IMR-90 (cell line): ENCODE data around the gene YPEL2. TPM values are rescaled to one million over a fixed set of nuclear protein-coding genes. Genes with fewer than 3 reads are reported as not detected.

Experiments
- ATAC-seq: fragments of 200-7000 bp; cut with Tn5 transposase; 2 replicates; pipeline ENCODE4 v1.9.1; 2020; ENCODE audit warnings: low read depth, mild to moderate bottlenecking, moderate library complexity
- BruUV-seq: library from RNA; stranded (reverse); fragments of 400-500 nt; replicated peaks from 2 replicates; lab custom pipeline; 2021; lab: Mats Ljungman, UMichigan
- CTCF ChIA-PET: fragments of 300-600 bp; formaldehyde crosslinking; extraction: SDS; loops from one replicate; lab custom pipeline; 2021; ENCODE audit warnings: antibody characterized with exemption; lab: Yijun Ruan, JAX
- POLR2A ChIA-PET: fragments of 300-600 bp; sonication (Branson Sonifier 250); formaldehyde crosslinking; loops from one replicate; lab custom pipeline; 2022; ENCODE audit warnings: antibody characterized with exemption; ENCODE audit not compliant: unreplicated experiment; lab: Charles Lee
- DNase-seq: peaks from one replicate; pipeline ENCODE4 v3.0.0; 2013
- H2AFZ ChIP-seq: replicated peaks from 2 replicates; pipeline ENCODE3; 2013; ENCODE audit warnings: low read length, mild to moderate bottlenecking; ENCODE audit not compliant: poor library complexity
- H2AK5ac ChIP-seq: 2 replicates; pipeline ENCODE4 v1.6.1; 2013; ENCODE audit warnings: low read depth, low read length, inconsistent platforms
- H2AK9ac ChIP-seq: replicated peaks from 2 replicates; pipeline ENCODE3; 2013; ENCODE audit warnings: mild to moderate bottlenecking, low read depth, low read length, moderate library complexity; ENCODE audit not compliant: poor library complexity
- H2BK120ac ChIP-seq: 2 replicates; pipeline ENCODE4 v1.6.1; 2013; ENCODE audit warnings: low read depth, low read length, inconsistent platforms
- H2BK15ac ChIP-seq: 3 replicates; pipeline ENCODE4 v1.6.1; 2013; ENCODE audit warnings: low read depth, low read length, inconsistent platforms
- H2BK20ac ChIP-seq: 2 replicates; pipeline ENCODE4 v1.6.1; 2013; ENCODE audit warnings: low read depth, mild to moderate bottlenecking, inconsistent platforms, low read length, moderate library complexity
- H2BK5ac ChIP-seq: 2 replicates; pipeline ENCODE4 v1.6.1; 2013; ENCODE audit warnings: mild to moderate bottlenecking, low read depth, low read length, inconsistent platforms; ENCODE audit not compliant: poor library complexity, severe bottlenecking
- H3K14ac ChIP-seq: replicated peaks from 2 replicates; pipeline ENCODE4 v1.6.1; 2013; ENCODE audit warnings: low read depth, low read length, inconsistent platforms
- H3K18ac ChIP-seq: 2 replicates; pipeline ENCODE4 v1.6.1; 2013; ENCODE audit warnings: low read depth, low read length, control low read depth
- H3K23ac ChIP-seq: 2 replicates; pipeline ENCODE4 v1.6.1; 2013; ENCODE audit warnings: low read depth, low read length, inconsistent platforms
- H3K27ac ChIP-seq: 2 replicates; pipeline ENCODE4 v1.5.1; 2013; ENCODE audit warnings: mild to moderate bottlenecking, control low read depth, low read length; ENCODE audit not compliant: insufficient read depth
- H3K27me3 ChIP-seq: 2 replicates; pipeline ENCODE4 v1.6.1; 2013; ENCODE audit warnings: low read length; ENCODE audit not compliant: control insufficient read depth, insufficient read depth
- H3K36me3 ChIP-seq: 2 replicates; pipeline ENCODE4 v1.6.1; 2013; ENCODE audit warnings: low read length, mixed read lengths; ENCODE audit not compliant: control insufficient read depth, insufficient read depth
- H3K4ac ChIP-seq: 2 replicates; pipeline ENCODE4 v1.6.1; 2013; ENCODE audit warnings: low read depth, low read length, inconsistent platforms
- H3K4me1 ChIP-seq: 2 replicates; pipeline ENCODE4 v1.6.1; 2013; ENCODE audit warnings: low read length, mixed read lengths; ENCODE audit not compliant: control insufficient read depth, insufficient read depth
- H3K4me2 ChIP-seq: 2 replicates; pipeline ENCODE4 v1.6.1; 2013; ENCODE audit warnings: low read depth, mild to moderate bottlenecking, control low read depth, low read length, moderate library complexity
- H3K4me3 ChIP-seq: 2 replicates; pipeline ENCODE4 v1.5.1; 2013; ENCODE audit warnings: low read depth, mild to moderate bottlenecking, control low read depth, low read length, moderate library complexity; ENCODE audit not compliant: insufficient read depth
- H3K56ac ChIP-seq: 2 replicates; pipeline ENCODE4 v1.6.1; 2013; ENCODE audit warnings: low read length, inconsistent platforms; ENCODE audit not compliant: insufficient read depth; ENCODE audit errors: extremely low read depth
- H3K79me1 ChIP-seq, 2 experiments: 2 replicates each; pipeline ENCODE4 v1.6.1; 2013; ENCODE audit warnings: low read length in 2 of 2, inconsistent platforms in 1 of 2, low read depth in 1 of 2
- H3K9ac ChIP-seq: 2 replicates; pipeline ENCODE4 v1.6.1; 2013; ENCODE audit warnings: low read depth, low read length, control low read depth
- H3K9me1 ChIP-seq: 2 replicates; pipeline ENCODE4 v1.6.1; 2013; ENCODE audit warnings: low read length, inconsistent platforms; ENCODE audit not compliant: insufficient read depth
- H3K9me3 ChIP-seq: 2 replicates; pipeline ENCODE4 v1.6.1; 2013; ENCODE audit warnings: low read length; ENCODE audit not compliant: control insufficient read depth, insufficient read depth
- H4K20me1 ChIP-seq: 2 replicates; pipeline ENCODE4 v1.6.1; 2013; ENCODE audit warnings: low read length, inconsistent platforms; ENCODE audit not compliant: insufficient read depth
- H4K5ac ChIP-seq: 2 replicates; pipeline ENCODE4 v1.6.1; 2013; ENCODE audit warnings: mild to moderate bottlenecking, low read depth, low read length, control low read depth
- H4K8ac ChIP-seq, 2 experiments: 2 replicates each; pipeline ENCODE4 v1.6.1; 2013; ENCODE audit warnings: low read depth in 2 of 2, low read length in 2 of 2, control low read depth in 1 of 2, inconsistent platforms in 1 of 2
- H4K91ac ChIP-seq: 2 replicates; pipeline ENCODE4 v1.6.1; 2013; ENCODE audit warnings: low read depth, low read length, inconsistent platforms; ENCODE audit not compliant: insufficient read depth
- BHLHE40 ChIP-seq: fragments of 150-350 bp; IDR thresholded peaks from 2 replicates; pipeline ENCODE4 v1.6.1; 2016; ENCODE audit warnings: mild to moderate bottlenecking, low read depth, low read length
- CEBPB ChIP-seq: IDR thresholded peaks from 2 replicates; pipeline ENCODE4 v1.6.1; 2012; ENCODE audit warnings: low read depth, low read length, improper control_type of control experiment
- CHD1 ChIP-seq: IDR thresholded peaks from 2 replicates; pipeline ENCODE4 v1.6.1; 2012; ENCODE audit warnings: low read depth, low read length, improper control_type of control experiment
- FOS ChIP-seq: fragments of 150-350 bp; IDR thresholded peaks from 2 replicates; pipeline ENCODE4 v1.6.1; 2016; ENCODE audit warnings: low read depth, low read length
- MAFK ChIP-seq: IDR thresholded peaks from 2 replicates; pipeline ENCODE4 v1.6.1; 2012; ENCODE audit warnings: low read depth, low read length, improper control_type of control experiment
- MAZ ChIP-seq: IDR thresholded peaks from 2 replicates; pipeline ENCODE4 v1.6.1; 2012; ENCODE audit warnings: low read depth, mild to moderate bottlenecking, low read length, improper control_type of control experiment, moderate library complexity, borderline replicate concordance
- MXI1 ChIP-seq: IDR thresholded peaks from 2 replicates; pipeline ENCODE4 v1.6.1; 2012; ENCODE audit warnings: low read depth, mild to moderate bottlenecking, low read length, moderate library complexity, borderline replicate concordance
- NFE2L2 ChIP-seq: fragments of 150-350 bp; IDR thresholded peaks from 2 replicates; pipeline ENCODE4 v1.6.1; 2016; ENCODE audit warnings: low read depth, mild to moderate bottlenecking, low read length
- POLR2A ChIP-seq: IDR thresholded peaks from 2 replicates; pipeline ENCODE4 v1.6.1; 2012; ENCODE audit warnings: mild to moderate bottlenecking, low read depth, low read length
- RAD21 ChIP-seq: IDR thresholded peaks from 2 replicates; pipeline ENCODE4 v1.6.1; 2012; ENCODE audit warnings: low read length, improper control_type of control experiment
- RCOR1 ChIP-seq: IDR thresholded peaks from 2 replicates; pipeline ENCODE4 v1.6.1; 2012; ENCODE audit warnings: mild to moderate bottlenecking, low read length, improper control_type of control experiment; ENCODE audit not compliant: insufficient replicate concordance
- RFX5 ChIP-seq: IDR thresholded peaks from 2 replicates; pipeline ENCODE4 v1.8.0; 2012; ENCODE audit warnings: low read depth, mild to moderate bottlenecking, low read length, moderate library complexity
- SMC3 ChIP-seq: fragments of 150-350 bp; IDR thresholded peaks from 2 replicates; pipeline ENCODE4 v1.6.1; 2016; ENCODE audit warnings: low read depth, mild to moderate bottlenecking, antibody characterized with exemption, low read length, moderate library complexity
- WGBS, 2 experiments: methylation state at CpG; one replicate each; pipeline versions ENCODE4 v1.1.5 to v1.1.7; 2013; ENCODE audit warnings: missing lambda C conversion rate in 2 of 2; ENCODE audit not compliant: insufficient read length in 1 of 2; ENCODE audit errors: extremely low coverage in 2 of 2; 5-methylcytosine and 5-hydroxymethylcytosine counted together
- dilution Hi-C: fragments of 300-500 bp; cut with HindIII; formaldehyde crosslinking; loops from one replicate; pipeline ENCODE4 v1.14.3; 2018; ENCODE audit warnings: low sequenced_read_pairs; ENCODE audit not compliant: unreplicated experiment
- in situ Hi-C: fragments of 300-500 bp; cut with MboI; formaldehyde crosslinking; loops from 3 replicates; pipeline ENCODE4 v1.14.3; 2019; ENCODE audit warnings: low sequenced_read_pairs, inconsistent platforms, mixed read lengths
- intact Hi-C: fragments of 100-400 bp; cut with micrococcal nuclease; formaldehyde crosslinking; loops from 2 replicates; pipeline ENCODE4 v1.10.0; 2022
- polyA plus RNA-seq, 3 experiments: library from polyadenylated mRNA; depleted of rRNA; stranded (reverse); fragments of >200 nt; gene quantifications; 2 replicates each; pipeline ENCODE4 v1.2.3, GENCODE V29; 2012; ENCODE audit warnings: low replicate concordance in 1 of 3
- total RNA-seq: library from RNA; depleted of rRNA; stranded (reverse); fragments of >200 nt; gene quantifications from 2 replicates; pipeline ENCODE4 v1.2.3, GENCODE V29; 2012
- TF ChIP-seq, protein P1 (sequence below): fragments of 150-350 bp; IDR thresholded peaks from 2 replicates; pipeline ENCODE4 v1.6.1; 2016; ENCODE audit warnings: low read depth, mild to moderate bottlenecking, low read length, moderate library complexity, borderline replicate concordance
- TF ChIP-seq, protein P2 (sequence below): fragments of 150-350 bp; IDR thresholded peaks from 2 replicates; pipeline ENCODE4 v1.6.1; 2017; ENCODE audit warnings: mild to moderate bottlenecking, antibody characterized with exemption, low read length, low read depth
- TF ChIP-seq, protein P3 (sequence below): conservative IDR thresholded peaks from 2 replicates; pipeline ENCODE4 v1.5.1; 2012; ENCODE audit warnings: mild to moderate bottlenecking, low read depth, low read length, improper control_type of control experiment

Gene YPEL2
- total and polyA plus RNA-seq, 2 of the 4 experiments (the other 2 are of a cell fraction): 2.3 to 3.4 TPM

DNA sequence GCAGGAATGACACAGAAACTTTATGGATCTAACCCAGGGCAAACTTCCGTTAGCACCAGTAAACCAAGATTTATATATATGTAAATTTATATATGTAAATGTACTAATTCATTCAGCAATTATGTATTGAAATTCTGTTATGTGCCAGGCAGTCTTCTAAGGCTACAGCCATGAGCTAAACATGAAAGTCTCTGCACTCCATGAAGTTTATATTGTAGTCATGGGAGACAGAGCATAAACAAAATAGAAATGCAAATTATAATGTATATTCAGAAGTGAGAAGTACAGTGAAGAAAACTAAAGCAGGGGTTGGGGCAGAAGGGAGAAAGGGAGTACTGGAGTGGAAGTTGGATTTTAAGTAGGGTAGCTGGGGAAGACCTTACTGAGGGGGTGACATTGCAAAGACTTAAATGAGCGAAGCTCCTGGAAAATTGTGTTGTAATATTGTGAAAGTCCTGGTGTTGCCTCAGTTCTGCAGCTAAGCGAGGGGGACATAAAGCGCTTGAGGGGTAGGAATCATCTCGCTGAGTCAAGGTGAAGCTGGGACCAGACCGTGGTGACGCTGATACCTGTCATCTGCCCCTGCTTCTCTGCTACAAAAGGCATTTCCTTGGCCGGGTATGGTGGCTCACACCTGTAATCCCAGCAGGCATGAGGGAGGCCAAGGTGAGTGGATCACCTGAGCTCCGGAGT is 64.8 kb downstream of the YPEL2 start:
- Histone ChIP-seq H3K18ac (no peak overlapping the region), H3K56ac (no peak overlapping the region), H3K23ac (no peak overlapping the region), H3K4me1 (no peaks in the 10 kb centered on the region), H3K9me3 (no peaks in the 10 kb centered on the region), H2AFZ (no peak overlapping the region), H3K9me1 (no peaks in the 10 kb centered on the region), H4K20me1 (no peaks in the 10 kb centered on the region), H3K4me2 (no peak overlapping the region), H2AK5ac (no peak overlapping the region), H2BK20ac (no peak overlapping the region), H3K4me3 (no peak overlapping the region), H2BK5ac (no peak overlapping the region), H3K9ac (no peak overlapping the region), H2BK15ac (no peak overlapping the region), H4K8ac (no peak overlapping the region), H2AK9ac (no peak overlapping the region), H3K27ac (no peak overlapping the region), H4K91ac (no peak overlapping the region), H3K79me1 (no peaks in the 10 kb centered on the region), H3K4ac (no peak overlapping the region), H3K27me3 (no peaks in the 10 kb centered on the region), H3K36me3 (peaks cover 5% of the 10 kb centered on the region; the same call in 1 of the 2 replicates), H3K14ac (no peak overlapping the region), H4K5ac (no peak overlapping the region), H2BK120ac (no peak overlapping the region)
- CTCF ChIA-PET: no interaction called here
- DNase-seq: no peak
- in situ Hi-C loops: no loop called here
- POLR2A ChIA-PET: no interaction called here
- intact Hi-C loops: no loop called here
- ATAC-seq: no peak
- WGBS, 2 experiments: 100% methylated on average over 3 of the region's 9 CpGs; no CpG with 5 or more reads in 1 of the 2 experiments
- TF ChIP-seq CHD1: no peak
- TF ChIP-seq RFX5: no peak
- TF ChIP-seq FOS: no peak
- TF ChIP-seq RCOR1: no peak
- no peak for TF ChIP-seq RAD21
- no peak for TF ChIP-seq BHLHE40
- no peak for TF ChIP-seq CEBPB
- no peak for TF ChIP-seq POLR2A
- no peak for TF ChIP-seq MXI1
- no peak for TF ChIP-seq MAZ
- no peak for TF ChIP-seq MAFK
- TF ChIP-seq, protein P1, sequence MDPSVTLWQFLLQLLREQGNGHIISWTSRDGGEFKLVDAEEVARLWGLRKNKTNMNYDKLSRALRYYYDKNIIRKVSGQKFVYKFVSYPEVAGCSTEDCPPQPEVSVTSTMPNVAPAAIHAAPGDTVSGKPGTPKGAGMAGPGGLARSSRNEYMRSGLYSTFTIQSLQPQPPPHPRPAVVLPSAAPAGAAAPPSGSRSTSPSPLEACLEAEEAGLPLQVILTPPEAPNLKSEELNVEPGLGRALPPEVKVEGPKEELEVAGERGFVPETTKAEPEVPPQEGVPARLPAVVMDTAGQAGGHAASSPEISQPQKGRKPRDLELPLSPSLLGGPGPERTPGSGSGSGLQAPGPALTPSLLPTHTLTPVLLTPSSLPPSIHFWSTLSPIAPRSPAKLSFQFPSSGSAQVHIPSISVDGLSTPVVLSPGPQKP: no peak
- TF ChIP-seq SMC3: no peak
- TF ChIP-seq, protein P2, sequence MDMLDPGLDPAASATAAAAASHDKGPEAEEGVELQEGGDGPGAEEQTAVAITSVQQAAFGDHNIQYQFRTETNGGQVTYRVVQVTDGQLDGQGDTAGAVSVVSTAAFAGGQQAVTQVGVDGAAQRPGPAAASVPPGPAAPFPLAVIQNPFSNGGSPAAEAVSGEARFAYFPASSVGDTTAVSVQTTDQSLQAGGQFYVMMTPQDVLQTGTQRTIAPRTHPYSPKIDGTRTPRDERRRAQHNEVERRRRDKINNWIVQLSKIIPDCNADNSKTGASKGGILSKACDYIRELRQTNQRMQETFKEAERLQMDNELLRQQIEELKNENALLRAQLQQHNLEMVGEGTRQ: no peak
- TF ChIP-seq, protein P3, sequence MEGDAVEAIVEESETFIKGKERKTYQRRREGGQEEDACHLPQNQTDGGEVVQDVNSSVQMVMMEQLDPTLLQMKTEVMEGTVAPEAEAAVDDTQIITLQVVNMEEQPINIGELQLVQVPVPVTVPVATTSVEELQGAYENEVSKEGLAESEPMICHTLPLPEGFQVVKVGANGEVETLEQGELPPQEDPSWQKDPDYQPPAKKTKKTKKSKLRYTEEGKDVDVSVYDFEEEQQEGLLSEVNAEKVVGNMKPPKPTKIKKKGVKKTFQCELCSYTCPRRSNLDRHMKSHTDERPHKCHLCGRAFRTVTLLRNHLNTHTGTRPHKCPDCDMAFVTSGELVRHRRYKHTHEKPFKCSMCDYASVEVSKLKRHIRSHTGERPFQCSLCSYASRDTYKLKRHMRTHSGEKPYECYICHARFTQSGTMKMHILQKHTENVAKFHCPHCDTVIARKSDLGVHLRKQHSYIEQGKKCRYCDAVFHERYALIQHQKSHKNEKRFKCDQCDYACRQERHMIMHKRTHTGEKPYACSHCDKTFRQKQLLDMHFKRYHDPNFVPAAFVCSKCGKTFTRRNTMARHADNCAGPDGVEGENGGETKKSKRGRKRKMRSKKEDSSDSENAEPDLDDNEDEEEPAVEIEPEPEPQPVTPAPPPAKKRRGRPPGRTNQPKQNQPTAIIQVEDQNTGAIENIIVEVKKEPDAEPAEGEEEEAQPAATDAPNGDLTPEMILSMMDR: no peak
- TF ChIP-seq NFE2L2: no peak
- BruUV-seq: no TSS peak
- dilution Hi-C loops: no loop called here
